Liver (tissue), 9 donors: ENCODE measurements around the gene MROH2B. TPM values are rescaled to one million over a fixed set of nuclear protein-coding genes. Genes with fewer than 3 reads are reported as not detected.

ENCODE experiments used
- DNase-seq: peaks from one replicate; pipeline ENCODE4 v3.0.0-alpha.2; 2017; ENCODE audit warnings: low spot score
- H3K27ac ChIP-seq, 2 donors: one replicate each; pipeline ENCODE4 v1.7.0; 2013; ENCODE audit warnings: inconsistent platforms in 2 of 2, low read length in 2 of 2, control low read depth in 1 of 2, low read depth in 1 of 2, mild to moderate bottlenecking in 1 of 2
- H3K27me3 ChIP-seq, 4 donors: one replicate each; pipeline versions ENCODE4 v1.6.1 to v1.7.0; 2013; ENCODE audit warnings: low read length in 3 of 4, inconsistent platforms in 1 of 4, mild to moderate bottlenecking in 1 of 4, moderate library complexity in 1 of 4; ENCODE audit not compliant: control insufficient read depth in 4 of 4, insufficient read depth in 4 of 4
- H3K36me3 ChIP-seq, 4 donors: one replicate each; pipeline versions ENCODE4 v1.6.1 to v1.7.0; 2013; ENCODE audit warnings: low read length in 3 of 4, mild to moderate bottlenecking in 3 of 4, low read depth in 1 of 4, moderate library complexity in 1 of 4; ENCODE audit not compliant: control insufficient read depth in 4 of 4, insufficient read depth in 3 of 4
- H3K4me1 ChIP-seq, 4 donors: one replicate each; pipeline versions ENCODE4 v1.6.1 to v1.7.0; 2013; ENCODE audit warnings: low read length in 3 of 4, mild to moderate bottlenecking in 3 of 4, moderate library complexity in 1 of 4; ENCODE audit not compliant: control insufficient read depth in 4 of 4, insufficient read depth in 4 of 4
- H3K4me3 ChIP-seq, 3 donors: one replicate each; pipeline versions ENCODE4 v1.6.1 to v1.7.0; 2013; ENCODE audit warnings: low read length in 3 of 3, control low read depth in 1 of 3, low read depth in 1 of 3, mild to moderate bottlenecking in 1 of 3
- H3K9ac ChIP-seq, 2 donors: one replicate each; pipeline ENCODE4 v1.7.0; 2013; ENCODE audit warnings: low read length in 2 of 2, mild to moderate bottlenecking in 2 of 2, moderate library complexity in 2 of 2, control low read depth in 1 of 2, low read depth in 1 of 2
- H3K9me3 ChIP-seq, 4 donors: one replicate each; pipeline versions ENCODE4 v1.6.1 to v1.7.0; 2013; ENCODE audit warnings: low read length in 3 of 4; ENCODE audit not compliant: control insufficient read depth in 4 of 4
- EGR1 ChIP-seq, 2 donors: IDR thresholded peaks; 2 replicates each; pipeline ENCODE4 v1.6.1; 2016 to 2018; ENCODE audit warnings: antibody characterized with exemption in 2 of 2, low read depth in 2 of 2
- FOXA1 ChIP-seq: IDR thresholded peaks from 2 replicates; pipeline ENCODE4 v1.6.1; 2016; ENCODE audit warnings: antibody characterized with exemption
- FOXA2 ChIP-seq: IDR thresholded peaks from 2 replicates; pipeline ENCODE4 v1.6.1; 2016; ENCODE audit warnings: antibody characterized with exemption
- GABPA ChIP-seq, 2 donors: IDR thresholded peaks in 1 of 2; conservative IDR thresholded peaks in 1 of 2; 2 replicates each; pipeline ENCODE4 v1.6.1; 2016; ENCODE audit warnings: antibody characterized with exemption in 2 of 2, mild to moderate bottlenecking in 1 of 2, moderate library complexity in 1 of 2
- HNF4A ChIP-seq, 2 donors: conservative IDR thresholded peaks; 2 replicates each; pipeline ENCODE4 v1.6.1; 2016; ENCODE audit warnings: antibody characterized with exemption in 2 of 2, mild to moderate bottlenecking in 2 of 2
- HNF4G ChIP-seq: IDR thresholded peaks from 2 replicates; pipeline ENCODE4 v1.6.1; 2016; ENCODE audit warnings: antibody characterized with exemption
- JUND ChIP-seq, 2 donors: IDR thresholded peaks; 2 replicates each; pipeline ENCODE4 v1.6.1; 2016; ENCODE audit warnings: antibody characterized with exemption in 2 of 2
- NR2F2 ChIP-seq: IDR thresholded peaks from 2 replicates; pipeline ENCODE4 v1.6.1; 2016; ENCODE audit warnings: antibody characterized with exemption
- RAD21 ChIP-seq, 2 donors: IDR thresholded peaks; 2 replicates each; pipeline ENCODE4 v1.6.1; 2016; ENCODE audit warnings: antibody characterized with exemption in 2 of 2, mild to moderate bottlenecking in 2 of 2
- RXRA ChIP-seq, 2 donors: IDR thresholded peaks; 2 replicates each; pipeline ENCODE4 v1.6.1; 2017 to 2018; ENCODE audit warnings: antibody characterized with exemption in 2 of 2, mild to moderate bottlenecking in 1 of 2
- SP1 ChIP-seq: IDR thresholded peaks from 2 replicates; pipeline ENCODE4 v1.6.1; 2018; ENCODE audit warnings: antibody characterized with exemption, mild to moderate bottlenecking
- TAF1 ChIP-seq: conservative IDR thresholded peaks from 2 replicates; pipeline ENCODE4 v1.6.1; 2016; ENCODE audit warnings: antibody characterized with exemption, mild to moderate bottlenecking
- YY1 ChIP-seq: IDR thresholded peaks from 2 replicates; pipeline ENCODE4 v1.6.1; 2016; ENCODE audit warnings: antibody characterized with exemption, mild to moderate bottlenecking
- WGBS: extraction: QIAGEN DNeasy Blood & Tissue Kit; methylation state at CpG from one replicate; pipeline ENCODE4 v1.1.7; 2013; 5-methylcytosine and 5-hydroxymethylcytosine counted together
- polyA plus RNA-seq, 2 donors: library from polyadenylated mRNA; stranded (reverse) in 1 of 2; unstranded in 1 of 2; fragments of 200-250 nt in 1 of 2; fragments of >200 nt in 1 of 2; fragmentation: Nextera tagmentation in 1 of 2; extraction: Ambion mirVana in 1 of 2; gene quantifications; one replicate each; pipeline versions ENCODE4 v1.2.1 to v1.2.3, GENCODE V29; 2013 to 2015
- total RNA-seq, 2 donors: library from RNA; depleted of rRNA; stranded (reverse); fragments of >200 nt; gene quantifications; one replicate each; pipeline ENCODE4 v1.2.3, GENCODE V29; 2014
- TF ChIP-seq, protein P1 (sequence below): IDR thresholded peaks from 2 replicates; pipeline ENCODE4 v1.6.1; 2016; ENCODE audit warnings: antibody characterized with exemption
- TF ChIP-seq, protein P2 (sequence below): IDR thresholded peaks from 2 replicates; pipeline ENCODE4 v1.6.1; 2016; ENCODE audit warnings: antibody characterized with exemption
- TF ChIP-seq, protein P3 (sequence below): IDR thresholded peaks from 2 replicates; pipeline ENCODE4 v1.6.1; 2016; ENCODE audit warnings: antibody characterized with exemption
- TF ChIP-seq, protein P4 (sequence below): IDR thresholded peaks from 2 replicates; pipeline ENCODE4 v1.6.1; 2016; ENCODE audit warnings: antibody characterized with exemption, mild to moderate bottlenecking
- donor health status: healthy.
- donor health status: healthy.
- donor health status: healthy.
- donor health status: healthy.
- donor health status: healthy.

MROH2B gene
- total and polyA plus RNA-seq, 4 donors = under 0.01 to 0.46 (median 0.06) TPM; not detected in 1

DNA sequence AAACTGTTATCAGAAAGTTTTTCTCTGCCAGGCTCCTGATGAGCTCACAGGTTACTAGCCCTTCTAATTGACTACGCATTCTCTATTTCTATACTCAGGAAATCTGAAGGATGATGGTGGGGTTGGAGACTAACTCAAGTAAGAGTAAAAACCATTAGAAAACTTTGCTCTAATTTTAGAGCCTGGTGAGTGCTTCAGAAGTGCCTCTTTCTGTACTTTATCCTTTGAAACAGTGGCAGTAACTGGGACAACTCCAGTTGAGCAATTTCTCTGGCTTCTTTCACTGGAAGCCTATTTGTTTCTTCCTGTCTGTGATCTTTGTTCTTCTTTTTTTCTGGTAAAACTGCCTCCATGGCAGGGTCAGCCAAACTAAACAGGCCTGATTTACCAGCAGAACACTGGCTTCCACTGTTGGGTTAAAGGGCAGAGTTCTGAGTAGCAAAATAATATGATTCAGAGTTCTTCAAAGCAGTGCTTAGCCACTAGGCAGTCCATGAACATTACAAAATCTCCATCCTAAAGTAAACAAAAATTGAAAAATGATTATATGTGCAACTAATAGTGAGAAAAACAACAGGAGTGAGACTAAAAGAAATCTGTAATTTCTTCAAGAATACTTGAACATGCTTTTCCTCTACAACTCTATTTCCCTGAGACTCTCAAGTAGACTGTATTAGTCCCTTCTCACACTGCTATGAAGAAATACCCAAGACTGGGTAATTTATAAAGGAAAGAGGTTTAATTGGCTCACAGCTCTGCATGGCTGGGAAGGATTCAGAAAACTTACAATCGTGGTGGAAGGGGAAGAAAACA, 79.8 kb downstream of the MROH2B start (continued):
- TF ChIP-seq, protein P1, sequence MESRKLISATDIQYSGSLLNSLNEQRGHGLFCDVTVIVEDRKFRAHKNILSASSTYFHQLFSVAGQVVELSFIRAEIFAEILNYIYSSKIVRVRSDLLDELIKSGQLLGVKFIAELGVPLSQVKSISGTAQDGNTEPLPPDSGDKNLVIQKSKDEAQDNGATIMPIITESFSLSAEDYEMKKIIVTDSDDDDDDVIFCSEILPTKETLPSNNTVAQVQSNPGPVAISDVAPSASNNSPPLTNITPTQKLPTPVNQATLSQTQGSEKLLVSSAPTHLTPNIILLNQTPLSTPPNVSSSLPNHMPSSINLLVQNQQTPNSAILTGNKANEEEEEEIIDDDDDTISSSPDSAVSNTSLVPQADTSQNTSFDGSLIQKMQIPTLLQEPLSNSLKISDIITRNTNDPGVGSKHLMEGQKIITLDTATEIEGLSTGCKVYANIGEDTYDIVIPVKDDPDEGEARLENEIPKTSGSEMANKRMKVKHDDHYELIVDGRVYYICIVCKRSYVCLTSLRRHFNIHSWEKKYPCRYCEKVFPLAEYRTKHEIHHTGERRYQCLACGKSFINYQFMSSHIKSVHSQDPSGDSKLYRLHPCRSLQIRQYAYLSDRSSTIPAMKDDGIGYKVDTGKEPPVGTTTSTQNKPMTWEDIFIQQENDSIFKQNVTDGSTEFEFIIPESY = peak; percentile 94
- TF ChIP-seq GABPA (IDR thresholded peaks at IDR 0.05 in 1 of 2, conservative IDR thresholded peaks at IDR 0.05 in 1 of 2) (peak; percentile 33 to 69), RXRA (IDR thresholded peaks at IDR 0.05) (peak; percentile 97 to 99), NR2F2 (peak; percentile 100), FOXA1 (peak; percentile 91), TAF1 (peak; percentile 55), JUND (IDR thresholded peaks at IDR 0.05) (peak; percentile 90 to 97), RAD21 (IDR thresholded peaks at IDR 0.05) (peak; percentile 71 to 77), HNF4A (conservative IDR thresholded peaks at IDR 0.05) (peak; percentile 96 to 98)
- TF ChIP-seq, protein P2, sequence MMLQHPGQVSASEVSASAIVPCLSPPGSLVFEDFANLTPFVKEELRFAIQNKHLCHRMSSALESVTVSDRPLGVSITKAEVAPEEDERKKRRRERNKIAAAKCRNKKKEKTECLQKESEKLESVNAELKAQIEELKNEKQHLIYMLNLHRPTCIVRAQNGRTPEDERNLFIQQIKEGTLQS = peak; percentile 83

DNA sequence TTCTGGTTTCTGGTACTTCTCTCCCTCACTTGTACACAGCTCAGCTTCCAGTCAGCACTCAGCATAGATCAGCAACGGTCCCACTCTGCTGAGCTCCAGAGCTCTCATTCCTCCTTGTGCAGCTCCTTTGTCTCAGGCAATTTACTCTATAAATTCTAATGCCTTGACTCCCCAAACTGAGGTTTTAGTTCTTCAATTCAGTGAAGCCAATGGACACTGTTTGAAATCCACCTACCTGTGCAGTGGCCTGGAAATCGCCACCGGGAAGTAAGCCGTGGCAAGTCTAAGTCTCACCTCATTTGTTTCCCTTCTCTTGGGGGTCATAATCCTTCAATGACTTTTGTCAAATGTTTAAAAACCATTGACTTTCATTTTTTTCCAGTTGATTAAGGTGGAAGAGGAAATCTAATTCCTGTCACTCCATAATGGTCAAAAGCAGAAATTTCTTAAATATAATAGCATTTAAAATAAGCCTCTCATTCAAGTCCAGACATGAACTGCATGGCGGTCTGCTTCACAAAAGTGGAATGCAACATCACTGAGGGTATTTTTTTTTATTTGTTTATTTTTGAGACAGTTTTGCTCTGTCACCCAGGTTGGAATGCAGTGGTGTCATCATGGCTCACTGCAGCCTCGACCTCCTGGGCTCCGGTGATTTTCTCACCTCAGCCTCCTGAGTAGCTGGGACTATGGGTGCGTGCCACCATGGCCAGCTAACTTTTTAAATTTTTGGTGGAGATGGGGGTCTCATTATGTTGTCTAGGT, 82.2 kb downstream of the MROH2B start:
- WGBS = 95% methylated on average over 8 of the region's 8 CpGs
- TF ChIP-seq HNF4A (conservative IDR thresholded peaks at IDR 0.05) = no peak
- no peak for TF ChIP-seq SP1
- no peak for TF ChIP-seq JUND (IDR thresholded peaks at IDR 0.05)
- TF ChIP-seq, protein P1 = no peak
- TF ChIP-seq, protein P3, sequence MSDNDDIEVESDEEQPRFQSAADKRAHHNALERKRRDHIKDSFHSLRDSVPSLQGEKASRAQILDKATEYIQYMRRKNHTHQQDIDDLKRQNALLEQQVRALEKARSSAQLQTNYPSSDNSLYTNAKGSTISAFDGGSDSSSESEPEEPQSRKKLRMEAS = no peak
- no peak for TF ChIP-seq RXRA (IDR thresholded peaks at IDR 0.05)
- TF ChIP-seq FOXA2 = no peak
- Histone ChIP-seq H3K27me3 (no peaks in the 10 kb centered on the region), H3K4me3 (no peak overlapping the region), H3K9me3 (peaks cover 0 to 2% (median 0%) of the 10 kb centered on the region in 4 donors), H3K9ac (no peak overlapping the region), H3K27ac (no peak overlapping the region), H3K4me1 (peaks cover 11 to 34% (median 24%) of the 10 kb centered on the region in 4 donors), H3K36me3 (no peaks in the 10 kb centered on the region)
- DNase-seq = no peak

DNA sequence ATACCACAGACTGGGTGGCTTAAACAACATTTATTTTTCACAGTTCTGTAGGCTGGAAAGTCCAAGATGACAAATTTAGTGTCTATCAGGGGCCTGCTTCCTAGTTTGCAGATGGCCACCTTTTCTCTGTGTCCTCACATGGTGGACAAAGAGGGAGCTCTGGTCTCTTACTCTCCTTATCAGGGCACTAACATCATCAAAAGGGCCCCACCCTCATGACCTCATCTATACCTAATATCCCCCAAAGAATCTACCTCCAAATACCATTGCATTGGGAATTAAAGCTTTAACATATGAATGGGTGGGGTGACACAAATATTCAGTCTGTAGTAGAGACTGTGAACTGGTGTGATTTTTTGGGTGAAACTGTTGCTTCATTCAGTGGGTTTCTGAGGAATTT, 83.8 kb downstream of the MROH2B start:
- Histone ChIP-seq H3K9me3 (peaks cover 0 to 2% (median 0%) of the 10 kb centered on the region in 4 donors), H3K36me3 (no peaks in the 10 kb centered on the region), H3K9ac (no peak overlapping the region), H3K27me3 (no peaks in the 10 kb centered on the region), H3K4me3 (no peak overlapping the region), H3K27ac (no peak overlapping the region), H3K4me1 (peaks cover 8 to 24% (median 17%) of the 10 kb centered on the region in 4 donors)
- no peak for DNase-seq
- TF ChIP-seq GABPA (IDR thresholded peaks at IDR 0.05 in 1 of 2, conservative IDR thresholded peaks at IDR 0.05 in 1 of 2) (no peak), FOXA2 (no peak), FOXA1 (no peak), YY1 (no peak), HNF4A (conservative IDR thresholded peaks at IDR 0.05) (no peak), EGR1 (IDR thresholded peaks at IDR 0.05; ENCODE audit: low read depth in 2 of 2) (no peak), RXRA (IDR thresholded peaks at IDR 0.05) (no peak), JUND (IDR thresholded peaks at IDR 0.05) (no peak), HNF4G (no peak), SP1 (no peak)
- TF ChIP-seq, protein P2 = no peak
- TF ChIP-seq, protein P4, sequence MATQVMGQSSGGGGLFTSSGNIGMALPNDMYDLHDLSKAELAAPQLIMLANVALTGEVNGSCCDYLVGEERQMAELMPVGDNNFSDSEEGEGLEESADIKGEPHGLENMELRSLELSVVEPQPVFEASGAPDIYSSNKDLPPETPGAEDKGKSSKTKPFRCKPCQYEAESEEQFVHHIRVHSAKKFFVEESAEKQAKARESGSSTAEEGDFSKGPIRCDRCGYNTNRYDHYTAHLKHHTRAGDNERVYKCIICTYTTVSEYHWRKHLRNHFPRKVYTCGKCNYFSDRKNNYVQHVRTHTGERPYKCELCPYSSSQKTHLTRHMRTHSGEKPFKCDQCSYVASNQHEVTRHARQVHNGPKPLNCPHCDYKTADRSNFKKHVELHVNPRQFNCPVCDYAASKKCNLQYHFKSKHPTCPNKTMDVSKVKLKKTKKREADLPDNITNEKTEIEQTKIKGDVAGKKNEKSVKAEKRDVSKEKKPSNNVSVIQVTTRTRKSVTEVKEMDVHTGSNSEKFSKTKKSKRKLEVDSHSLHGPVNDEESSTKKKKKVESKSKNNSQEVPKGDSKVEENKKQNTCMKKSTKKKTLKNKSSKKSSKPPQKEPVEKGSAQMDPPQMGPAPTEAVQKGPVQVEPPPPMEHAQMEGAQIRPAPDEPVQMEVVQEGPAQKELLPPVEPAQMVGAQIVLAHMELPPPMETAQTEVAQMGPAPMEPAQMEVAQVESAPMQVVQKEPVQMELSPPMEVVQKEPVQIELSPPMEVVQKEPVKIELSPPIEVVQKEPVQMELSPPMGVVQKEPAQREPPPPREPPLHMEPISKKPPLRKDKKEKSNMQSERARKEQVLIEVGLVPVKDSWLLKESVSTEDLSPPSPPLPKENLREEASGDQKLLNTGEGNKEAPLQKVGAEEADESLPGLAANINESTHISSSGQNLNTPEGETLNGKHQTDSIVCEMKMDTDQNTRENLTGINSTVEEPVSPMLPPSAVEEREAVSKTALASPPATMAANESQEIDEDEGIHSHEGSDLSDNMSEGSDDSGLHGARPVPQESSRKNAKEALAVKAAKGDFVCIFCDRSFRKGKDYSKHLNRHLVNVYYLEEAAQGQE = no peak
